ENCODE data around the gene DTX1.

Gene DTX1

DNA sequence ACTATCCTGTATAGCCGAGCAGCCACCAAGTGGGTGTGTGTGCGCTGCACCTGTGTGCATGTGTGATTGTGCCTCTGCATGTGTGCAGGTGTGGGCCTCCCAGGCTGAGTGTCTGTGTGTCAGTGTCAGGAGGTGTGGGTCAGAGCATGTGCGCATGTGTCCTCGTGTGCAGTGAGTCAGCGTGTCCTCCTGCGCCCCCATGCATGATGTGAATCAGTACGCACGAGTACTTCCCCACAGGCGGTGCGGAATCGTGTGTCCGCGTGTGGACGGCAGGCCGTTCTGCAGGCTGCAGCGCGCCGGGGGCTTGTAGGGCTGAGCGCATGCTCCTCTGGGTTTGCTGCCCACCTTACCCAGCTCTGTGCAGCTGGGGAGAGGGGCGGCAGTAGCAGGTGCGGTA lies 34.2 kb downstream of the DTX1 start:
- Histone ChIP-seq H3K9me3 (ENCODE audit: insufficient read depth, low read length) (no peaks in the 10 kb centered on the region), H3K4me1 (ENCODE audit: insufficient read depth, insufficient read length) (peaks cover 7% of the 10 kb centered on the region), H3K4me3 (ENCODE audit: insufficient read length, low read depth) (no peak overlapping the region), H3K9ac (ENCODE audit: insufficient read length, low read depth) (no peak overlapping the region), H3K36me3 (ENCODE audit: insufficient read depth, insufficient read length, low read length) (no peaks in the 10 kb centered on the region), H3K27me3 (ENCODE audit: insufficient read depth, insufficient read length) (no peaks in the 10 kb centered on the region)
- no peak for DNase-seq (ENCODE audit: low read depth, low spot score)
- TF ChIP-seq YY1 (IDR thresholded peaks at IDR 0.05; ENCODE audit: insufficient read depth, insufficient read length) (no peak), ZNF274 (IDR thresholded peaks at IDR 0.05; ENCODE audit: low read depth, low read length) (no peak), SUZ12 (IDR thresholded peaks at IDR 0.05; ENCODE audit: extremely low read depth, insufficient read depth, insufficient read length) (no peak)

DNA sequence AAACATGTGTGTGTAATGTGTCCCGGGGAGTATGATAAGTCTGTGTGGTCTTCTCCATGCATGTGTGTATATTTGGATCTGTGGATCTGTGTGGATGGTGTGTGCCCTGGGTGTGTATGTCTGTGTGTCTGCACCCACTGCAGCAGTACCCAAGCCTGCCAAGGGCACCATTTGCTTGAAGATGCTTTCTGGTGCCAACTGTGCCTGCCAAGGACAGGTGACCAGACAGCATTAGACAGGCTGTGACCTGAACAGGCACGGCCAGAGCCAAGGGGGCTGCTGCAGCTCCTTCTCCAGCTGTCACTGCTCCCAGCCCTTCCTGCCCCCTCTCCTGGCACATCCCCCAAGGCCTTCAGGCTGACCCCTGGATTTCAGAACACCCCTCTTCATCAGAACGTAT lies 35.0 kb downstream of the DTX1 start:
- no peak overlapping the region for H3K4me3 ChIP-seq (ENCODE audit: insufficient read length, low read depth)
- H3K4me1 ChIP-seq (ENCODE audit: insufficient read depth, insufficient read length), result peaks cover 7% of the 10 kb centered on the region
- H3K36me3 ChIP-seq (ENCODE audit: insufficient read depth, insufficient read length, low read length), result no peaks in the 10 kb centered on the region
- no peaks in the 10 kb centered on the region for H3K9me3 ChIP-seq (ENCODE audit: insufficient read depth, low read length)
- no peak for DNase-seq (ENCODE audit: low read depth, low spot score)
- H3K27me3 ChIP-seq (ENCODE audit: insufficient read depth, insufficient read length), result no peaks in the 10 kb centered on the region
- TF ChIP-seq YY1 (IDR thresholded peaks at IDR 0.05; ENCODE audit: insufficient read depth, insufficient read length) (no peak), ZNF274 (IDR thresholded peaks at IDR 0.05; ENCODE audit: low read depth, low read length) (no peak)
- H3K9ac ChIP-seq (ENCODE audit: insufficient read length, low read depth), result no peak overlapping the region

DNA sequence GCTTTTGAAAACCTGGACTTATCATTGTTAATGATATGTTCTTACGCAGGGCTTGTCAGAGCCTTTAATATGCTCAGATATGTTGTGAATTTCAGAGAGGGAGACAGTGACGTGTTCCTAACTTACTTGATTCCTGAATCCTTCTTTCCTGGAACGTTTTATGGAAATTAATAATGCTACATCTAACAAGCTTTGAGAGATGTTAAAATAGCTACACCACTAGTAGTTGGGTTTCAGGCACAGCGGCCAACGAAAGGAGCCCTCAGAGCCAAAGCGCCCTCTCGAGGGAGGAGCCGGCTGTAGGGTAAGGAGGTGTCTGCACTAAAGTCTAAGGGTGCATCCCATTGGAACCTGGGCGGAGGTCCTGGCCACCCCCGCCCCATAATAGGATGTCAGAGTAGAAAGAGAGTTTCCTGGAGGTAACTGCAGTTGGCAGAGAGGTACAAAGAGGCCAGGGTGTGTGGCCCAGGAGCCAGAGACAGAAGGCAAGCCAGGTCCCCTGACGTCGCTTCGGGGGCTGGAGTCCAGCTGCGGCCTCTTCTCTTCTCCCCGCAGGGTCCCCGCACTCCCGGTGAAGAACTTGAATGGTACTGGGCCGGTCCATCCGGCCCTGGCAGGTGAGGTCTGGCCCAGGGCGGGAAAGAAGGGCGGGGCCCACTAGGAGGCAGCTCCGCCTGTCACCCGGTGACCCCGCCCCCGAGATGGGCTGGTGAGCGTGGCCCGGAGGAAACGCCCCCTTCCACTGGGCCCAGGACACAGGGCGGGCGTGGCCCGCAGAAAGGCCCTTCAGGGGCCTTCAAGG lies 36.3 kb downstream of the DTX1 start:
- H3K9ac ChIP-seq (ENCODE audit: insufficient read length, low read depth), result no peak overlapping the region
- no peaks in the 10 kb centered on the region for H3K36me3 ChIP-seq (ENCODE audit: insufficient read depth, insufficient read length, low read length)
- no peak for DNase-seq (ENCODE audit: low read depth, low spot score)
- H3K4me1 ChIP-seq (ENCODE audit: insufficient read depth, insufficient read length), result peaks cover 3% of the 10 kb centered on the region
- TF ChIP-seq YY1 (IDR thresholded peaks at IDR 0.05; ENCODE audit: insufficient read depth, insufficient read length) (no peak), ZNF274 (IDR thresholded peaks at IDR 0.05; ENCODE audit: low read depth, low read length) (no peak), SUZ12 (IDR thresholded peaks at IDR 0.05; ENCODE audit: extremely low read depth, insufficient read depth, insufficient read length) (no peak)
- H3K9me3 ChIP-seq (ENCODE audit: insufficient read depth, low read length), result no peaks in the 10 kb centered on the region
- H3K27me3 ChIP-seq (ENCODE audit: insufficient read depth, insufficient read length), result no peaks in the 10 kb centered on the region
- no peak overlapping the region for H3K4me3 ChIP-seq (ENCODE audit: insufficient read length, low read depth)

DNA sequence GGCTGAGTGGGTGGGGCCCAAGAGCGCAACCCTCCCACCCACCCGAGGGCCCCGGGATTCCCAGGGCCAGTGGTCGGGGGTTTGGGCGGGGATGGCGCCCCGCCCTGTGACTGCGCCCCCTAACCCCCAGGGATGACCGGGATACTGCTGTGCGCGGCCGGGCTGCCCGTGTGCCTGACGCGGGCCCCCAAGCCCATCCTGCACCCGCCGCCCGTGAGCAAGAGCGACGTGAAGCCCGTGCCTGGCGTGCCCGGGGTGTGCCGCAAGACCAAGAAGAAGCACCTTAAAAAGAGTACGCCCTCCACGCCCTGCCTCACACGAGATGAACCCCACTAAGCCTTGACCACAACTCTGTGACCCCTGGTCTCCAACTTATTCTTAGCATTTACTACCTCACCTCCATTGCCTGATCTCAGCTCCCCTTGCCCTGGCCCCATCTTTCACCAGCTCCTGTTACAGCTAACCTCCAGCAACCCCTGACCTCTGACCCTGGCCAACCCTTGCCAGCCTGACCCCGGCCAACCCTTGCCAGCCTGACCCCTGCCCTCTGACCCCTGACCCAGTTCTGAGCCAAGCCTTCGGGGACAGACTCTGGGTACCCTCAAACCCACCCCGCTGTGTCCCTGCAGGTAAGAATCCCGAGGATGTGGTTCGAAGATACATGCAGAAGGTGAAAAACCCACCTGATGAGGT lies 37.0 kb downstream of the DTX1 start:
- H3K4me1 ChIP-seq (ENCODE audit: insufficient read depth, insufficient read length), result peaks cover 8% of the 10 kb centered on the region

DNA sequence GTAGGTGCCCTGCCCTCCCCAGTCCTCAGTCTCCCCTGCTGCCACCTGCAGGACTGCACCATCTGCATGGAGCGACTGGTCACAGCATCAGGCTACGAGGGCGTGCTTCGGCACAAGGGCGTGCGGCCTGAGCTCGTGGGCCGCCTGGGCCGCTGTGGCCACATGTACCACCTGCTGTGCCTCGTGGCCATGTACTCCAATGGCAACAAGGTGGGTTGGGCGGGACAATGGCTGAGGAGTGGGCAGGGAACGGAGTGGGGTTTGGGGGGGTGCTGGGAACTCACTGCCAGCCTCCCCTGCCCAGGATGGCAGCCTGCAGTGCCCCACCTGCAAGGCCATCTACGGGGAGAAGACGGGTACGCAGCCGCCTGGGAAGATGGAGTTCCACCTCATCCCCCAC lies 38.2 kb downstream of the DTX1 start:
- no peak overlapping the region for H3K4me3 ChIP-seq (ENCODE audit: insufficient read length, low read depth)
- no peaks in the 10 kb centered on the region for H3K36me3 ChIP-seq (ENCODE audit: insufficient read depth, insufficient read length, low read length)
- H3K27me3 ChIP-seq (ENCODE audit: insufficient read depth, insufficient read length), result no peaks in the 10 kb centered on the region
- DNase-seq (ENCODE audit: low read depth, low spot score), result no peak
- no peak overlapping the region for H3K9ac ChIP-seq (ENCODE audit: insufficient read length, low read depth)
- TF ChIP-seq ZNF274 (IDR thresholded peaks at IDR 0.05; ENCODE audit: low read depth, low read length), result no peak
- TF ChIP-seq SUZ12 (IDR thresholded peaks at IDR 0.05; ENCODE audit: extremely low read depth, insufficient read depth, insufficient read length), result no peak
- no peak for TF ChIP-seq YY1 (IDR thresholded peaks at IDR 0.05; ENCODE audit: insufficient read depth, insufficient read length)
- H3K4me1 ChIP-seq (ENCODE audit: insufficient read depth, insufficient read length), result peaks cover 8% of the 10 kb centered on the region
- H3K9me3 ChIP-seq (ENCODE audit: insufficient read depth, low read length), result no peaks in the 10 kb centered on the region

More for the DNA sequence above, 37.0 kb downstream of the DTX1 start:
- H3K4me3 ChIP-seq (ENCODE audit: insufficient read length, low read depth), result no peak overlapping the region
- H3K36me3 ChIP-seq (ENCODE audit: insufficient read depth, insufficient read length, low read length), result no peaks in the 10 kb centered on the region
- H3K9ac ChIP-seq (ENCODE audit: insufficient read length, low read depth), result no peak overlapping the region
- TF ChIP-seq YY1 (IDR thresholded peaks at IDR 0.05; ENCODE audit: insufficient read depth, insufficient read length) (no peak), ZNF274 (IDR thresholded peaks at IDR 0.05; ENCODE audit: low read depth, low read length) (no peak), SUZ12 (IDR thresholded peaks at IDR 0.05; ENCODE audit: extremely low read depth, insufficient read depth, insufficient read length) (no peak)
- no peak for DNase-seq (ENCODE audit: low read depth, low spot score)
- H3K27me3 ChIP-seq (ENCODE audit: insufficient read depth, insufficient read length), result no peaks in the 10 kb centered on the region
- no peaks in the 10 kb centered on the region for H3K9me3 ChIP-seq (ENCODE audit: insufficient read depth, low read length)

DNA sequence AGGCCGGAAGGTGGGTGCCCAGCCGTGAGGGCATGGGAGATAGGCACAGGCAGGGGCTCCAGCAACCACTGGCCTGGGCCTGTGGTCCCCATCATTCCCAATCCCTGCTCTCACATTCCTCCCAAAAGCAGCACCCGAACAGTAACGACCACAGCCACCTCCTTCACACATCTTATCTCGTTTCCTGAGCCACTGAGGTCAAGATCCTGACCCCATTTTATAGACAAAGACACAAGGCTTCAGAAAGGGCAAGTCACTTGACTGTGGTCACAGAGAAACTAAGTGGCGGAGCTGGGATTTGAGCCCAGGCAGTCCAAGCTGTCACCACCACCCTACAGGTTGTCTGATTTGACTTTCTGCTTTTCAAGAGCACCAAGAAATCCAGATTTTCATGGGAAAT lies 38.9 kb downstream of the DTX1 start:
- TF ChIP-seq ZNF274 (IDR thresholded peaks at IDR 0.05; ENCODE audit: low read depth, low read length), result no peak
- no peak for TF ChIP-seq SUZ12 (IDR thresholded peaks at IDR 0.05; ENCODE audit: extremely low read depth, insufficient read depth, insufficient read length)
- TF ChIP-seq YY1 (IDR thresholded peaks at IDR 0.05; ENCODE audit: insufficient read depth, insufficient read length), result no peak
- DNase-seq (ENCODE audit: low read depth, low spot score), result no peak
- Histone ChIP-seq H3K36me3 (ENCODE audit: insufficient read depth, insufficient read length, low read length) (no peaks in the 10 kb centered on the region), H3K9me3 (ENCODE audit: insufficient read depth, low read length) (no peaks in the 10 kb centered on the region), H3K9ac (ENCODE audit: insufficient read length, low read depth) (no peak overlapping the region), H3K4me1 (ENCODE audit: insufficient read depth, insufficient read length) (peaks cover 8% of the 10 kb centered on the region), H3K27me3 (ENCODE audit: insufficient read depth, insufficient read length) (no peaks in the 10 kb centered on the region), H3K4me3 (ENCODE audit: insufficient read length, low read depth) (no peak overlapping the region)

DNA sequence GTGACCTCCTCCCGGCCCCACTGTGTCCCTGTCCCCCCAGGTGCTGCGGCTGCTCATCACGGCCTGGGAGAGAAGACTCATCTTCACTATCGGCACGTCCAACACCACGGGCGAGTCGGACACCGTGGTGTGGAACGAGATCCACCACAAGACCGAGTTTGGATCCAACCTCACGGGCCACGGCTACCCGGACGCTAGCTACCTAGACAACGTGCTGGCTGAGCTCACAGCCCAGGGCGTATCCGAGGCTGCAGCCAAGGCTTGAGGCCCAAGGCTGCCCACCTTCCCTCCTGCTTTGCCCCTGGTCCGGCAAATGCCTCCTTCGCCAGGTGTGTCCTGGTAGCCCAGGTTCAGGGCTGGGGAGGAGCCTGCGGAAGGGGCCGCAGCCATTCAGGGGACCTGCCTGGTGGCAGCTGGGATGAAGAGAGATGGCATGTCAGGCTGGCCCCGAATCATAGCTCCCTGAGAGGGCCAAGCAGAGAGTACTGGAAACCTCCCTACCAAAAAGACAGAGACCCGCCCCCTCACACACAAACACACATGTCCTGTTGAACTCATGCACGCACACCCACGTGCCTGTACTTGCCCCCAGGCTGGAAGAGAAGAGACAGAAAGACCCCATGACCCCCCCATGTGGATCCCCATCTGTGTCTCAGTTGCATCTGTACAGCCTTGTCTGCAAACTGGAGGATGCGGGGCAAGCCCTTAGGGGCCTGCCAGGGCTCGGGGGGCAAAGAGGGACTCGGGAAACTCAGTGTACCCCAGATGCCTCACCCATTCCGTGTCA lies 40.3 kb downstream of the DTX1 start:
- H3K4me1 ChIP-seq (ENCODE audit: insufficient read depth, insufficient read length), result peaks cover 9% of the 10 kb centered on the region
- DNase-seq (ENCODE audit: low read depth, low spot score), result no peak
- TF ChIP-seq ZNF274 (IDR thresholded peaks at IDR 0.05; ENCODE audit: low read depth, low read length) (no peak), YY1 (IDR thresholded peaks at IDR 0.05; ENCODE audit: insufficient read depth, insufficient read length) (no peak), SUZ12 (IDR thresholded peaks at IDR 0.05; ENCODE audit: extremely low read depth, insufficient read depth, insufficient read length) (no peak)
- H3K27me3 ChIP-seq (ENCODE audit: insufficient read depth, insufficient read length), result no peaks in the 10 kb centered on the region
- no peaks in the 10 kb centered on the region for H3K36me3 ChIP-seq (ENCODE audit: insufficient read depth, insufficient read length, low read length)
- H3K9ac ChIP-seq (ENCODE audit: insufficient read length, low read depth), result peak overlapping the region; percentile 8
- H3K9me3 ChIP-seq (ENCODE audit: insufficient read depth, low read length), result no peaks in the 10 kb centered on the region
- no peak overlapping the region for H3K4me3 ChIP-seq (ENCODE audit: insufficient read length, low read depth)

Measured in NT2/D1 (cell line).